ENCODE data around the gene REV1. TPM values are rescaled to one million over a fixed set of nuclear protein-coding genes. Genes with fewer than 3 reads are reported as not detected.

Gene REV1
- polyA plus RNA-seq, 1 donor from 2014 or later: 15.8 TPM

- H3K9me3 Mint-ChIP-seq: no peaks in the 10 kb centered on the region
- peaks cover 21% of the 10 kb centered on the region for H3K27me3 Mint-ChIP-seq
- H3K36me3 Mint-ChIP-seq: no peaks in the 10 kb centered on the region
- peaks cover 2 to 5% (median 4%) of the 10 kb centered on the region in 3 donors for H3K4me1 Mint-ChIP-seq
- H3K27ac Mint-ChIP-seq: no peak overlapping the region
- H3K4me3 Mint-ChIP-seq: peak overlapping the region in 1 of 4 donors; percentile 11
These were observed 5.5 kb upstream of the REV1 start for GRCh38 chr2:99495115-99495860.

GRCh38 chr2:99492721-99493120 is 2.9 kb upstream of the REV1 start:
- Mint-ChIP-seq H3K9me3 (no peaks in the 10 kb centered on the region), H3K27ac (peak overlapping the region in 1 of 3 donors; percentile 13), H3K4me1 (peaks cover 10 to 11% (median 10%) of the 10 kb centered on the region in 3 donors), H3K4me3 (no peak overlapping the region), H3K36me3 (no peaks in the 10 kb centered on the region), H3K27me3 (peaks cover 11% of the 10 kb centered on the region)

- H3K9me3 Mint-ChIP-seq: no peaks in the 10 kb centered on the region
- peak overlapping the region; percentile 87 to 99 (median 98) for H3K4me3 Mint-ChIP-seq
These were observed 1.0 kb upstream of the REV1 start for GRCh38 chr2:99490623-99491461.

GRCh38 chr2:99489063-99489760 is 605 bp downstream of the REV1 start:
- H3K4me1 Mint-ChIP-seq: peaks cover 18 to 25% (median 22%) of the 10 kb centered on the region in 3 donors
- no peaks in the 10 kb centered on the region for H3K36me3 Mint-ChIP-seq
- H3K4me3 Mint-ChIP-seq: peak overlapping the region; percentile 94 to 97 (median 96)
- peak overlapping the region; percentile 93 to 98 (median 97) for H3K27ac Mint-ChIP-seq
- no peaks in the 10 kb centered on the region for H3K27me3 Mint-ChIP-seq
- no peaks in the 10 kb centered on the region for H3K9me3 Mint-ChIP-seq

More at GRCh38 chr2:99490623-99491461, 1.0 kb upstream of the REV1 start:
- Mint-ChIP-seq H3K27ac (peak overlapping the region; percentile 92 to 99 (median 98)), H3K36me3 (no peaks in the 10 kb centered on the region), H3K4me1 (peaks cover 17 to 18% (median 18%) of the 10 kb centered on the region in 3 donors), H3K27me3 (no peaks in the 10 kb centered on the region)

- H3K27ac Mint-ChIP-seq: peak overlapping the region; percentile 93 to 98 (median 97)
- H3K9me3 Mint-ChIP-seq: no peaks in the 10 kb centered on the region
- H3K4me1 Mint-ChIP-seq: peaks cover 18 to 28% (median 22%) of the 10 kb centered on the region in 3 donors
These were observed 1.2 kb downstream of the REV1 start for GRCh38 chr2:99488539-99489062.

GRCh38 chr2:99487906-99488305 is 1.9 kb downstream of the REV1 start:
- H3K27ac Mint-ChIP-seq: no peak overlapping the region
- peak overlapping the region in 2 of 4 donors; percentile 94 to 97 for H3K4me3 Mint-ChIP-seq
- H3K36me3 Mint-ChIP-seq: no peaks in the 10 kb centered on the region
- H3K27me3 Mint-ChIP-seq: no peaks in the 10 kb centered on the region
- H3K9me3 Mint-ChIP-seq: no peaks in the 10 kb centered on the region
- peaks cover 23 to 33% (median 23%) of the 10 kb centered on the region in 3 donors for H3K4me1 Mint-ChIP-seq

More at GRCh38 chr2:99488539-99489062, 1.2 kb downstream of the REV1 start:
- Mint-ChIP-seq H3K4me3 (peak overlapping the region; percentile 94 to 97 (median 96)), H3K27me3 (no peaks in the 10 kb centered on the region), H3K36me3 (no peaks in the 10 kb centered on the region)

- Mint-ChIP-seq H3K36me3 (peaks cover 1% of the 10 kb centered on the region), H3K4me1 (peaks cover 28 to 38% (median 29%) of the 10 kb centered on the region in 3 donors), H3K9me3 (no peaks in the 10 kb centered on the region), H3K4me3 (no peak overlapping the region), H3K27ac (no peak overlapping the region), H3K27me3 (no peaks in the 10 kb centered on the region)
These were observed 4.0 kb downstream of the REV1 start for GRCh38 chr2:99485824-99486223.

- no peak overlapping the region for H3K4me3 Mint-ChIP-seq
- H3K27me3 Mint-ChIP-seq: no peaks in the 10 kb centered on the region
- H3K36me3 Mint-ChIP-seq: peaks cover 1% of the 10 kb centered on the region
- peaks cover 28 to 37% (median 28%) of the 10 kb centered on the region in 3 donors for H3K4me1 Mint-ChIP-seq
- H3K9me3 Mint-ChIP-seq: no peaks in the 10 kb centered on the region
- no peak overlapping the region for H3K27ac Mint-ChIP-seq
These were observed 4.4 kb downstream of the REV1 start for GRCh38 chr2:99485411-99485810.

GRCh38 chr2:99484205-99484604 is 5.6 kb downstream of the REV1 start:
- H3K4me1 Mint-ChIP-seq: peaks cover 29 to 41% (median 33%) of the 10 kb centered on the region in 3 donors

GRCh38 chr2:99481941-99482340 is 7.9 kb downstream of the REV1 start:
- peaks cover 30 to 48% (median 32%) of the 10 kb centered on the region in 3 donors for H3K4me1 Mint-ChIP-seq
- peak overlapping the region in 1 of 4 donors; percentile 37 for H3K4me3 Mint-ChIP-seq
- H3K27ac Mint-ChIP-seq: peak overlapping the region in 1 of 3 donors; percentile 46
- H3K36me3 Mint-ChIP-seq: peaks cover 1% of the 10 kb centered on the region
- no peaks in the 10 kb centered on the region for H3K27me3 Mint-ChIP-seq
- H3K9me3 Mint-ChIP-seq: no peaks in the 10 kb centered on the region

More at GRCh38 chr2:99484205-99484604, 5.6 kb downstream of the REV1 start:
- H3K9me3 Mint-ChIP-seq: no peaks in the 10 kb centered on the region
- no peak overlapping the region for H3K27ac Mint-ChIP-seq
- no peaks in the 10 kb centered on the region for H3K27me3 Mint-ChIP-seq
- peaks cover 1% of the 10 kb centered on the region for H3K36me3 Mint-ChIP-seq
- H3K4me3 Mint-ChIP-seq: peak overlapping the region in 1 of 4 donors; percentile 10

- Mint-ChIP-seq H3K9me3 (no peaks in the 10 kb centered on the region), H3K4me3 (peak overlapping the region in 1 of 4 donors; percentile 37), H3K27ac (peak overlapping the region in 1 of 3 donors; percentile 46), H3K27me3 (no peaks in the 10 kb centered on the region), H3K36me3 (peaks cover 1% of the 10 kb centered on the region), H3K4me1 (peaks cover 26 to 45% (median 28%) of the 10 kb centered on the region in 3 donors)
These were observed 8.3 kb downstream of the REV1 start for GRCh38 chr2:99481527-99481926.

- peak overlapping the region in 1 of 4 donors; percentile 14 for H3K4me3 Mint-ChIP-seq
- H3K36me3 Mint-ChIP-seq: peaks cover 1% of the 10 kb centered on the region
- H3K27me3 Mint-ChIP-seq: no peaks in the 10 kb centered on the region
- H3K9me3 Mint-ChIP-seq: no peaks in the 10 kb centered on the region
- H3K27ac Mint-ChIP-seq: peak overlapping the region in 1 of 3 donors; percentile 7
- H3K4me1 Mint-ChIP-seq: peaks cover 24 to 39% (median 25%) of the 10 kb centered on the region in 3 donors
These were observed 9.4 kb downstream of the REV1 start for GRCh38 chr2:99480390-99480789.

- Mint-ChIP-seq H3K36me3 (peaks cover 1% of the 10 kb centered on the region), H3K27ac (peak overlapping the region in 2 of 3 donors; percentile 58 to 63), H3K27me3 (no peaks in the 10 kb centered on the region), H3K9me3 (no peaks in the 10 kb centered on the region), H3K4me1 (peaks cover 28 to 40% (median 39%) of the 10 kb centered on the region in 3 donors), H3K4me3 (peak overlapping the region in 1 of 4 donors; percentile 64)
These were observed 11.2 kb downstream of the REV1 start for GRCh38 chr2:99478632-99479031.

GRCh38 chr2:99477054-99477453 is 12.8 kb downstream of the REV1 start:
- Mint-ChIP-seq H3K4me3 (no peak overlapping the region), H3K27me3 (no peaks in the 10 kb centered on the region), H3K9me3 (no peaks in the 10 kb centered on the region), H3K27ac (no peak overlapping the region), H3K4me1 (peaks cover 28 to 35% (median 33%) of the 10 kb centered on the region in 3 donors), H3K36me3 (peaks cover 1% of the 10 kb centered on the region)
